Fibroblast of lung (primary cell): ENCODE data around the gene ATCAY. TPM values are rescaled to one million over a fixed set of nuclear protein-coding genes. Genes with fewer than 3 reads are reported as not detected.

Source experiments
- DNase-seq, 2 donors: peaks; one replicate each; pipeline versions ENCODE4 v3.0.0 to v3.0.0-alpha.2; 2010; ENCODE audit warnings: low read depth in 2 of 2
- H2AFZ ChIP-seq: 2 replicates; pipeline ENCODE4 v1.5.1; 2012; ENCODE audit warnings: low read length, control low read depth, inconsistent platforms
- H3K27ac ChIP-seq: 2 replicates; pipeline ENCODE4 v1.5.1; 2011; ENCODE audit warnings: low read length, control low read depth; ENCODE audit not compliant: insufficient read depth
- H3K27me3 ChIP-seq: 2 replicates; pipeline ENCODE4 v1.5.1; 2011; ENCODE audit warnings: mild to moderate bottlenecking, low read length; ENCODE audit not compliant: control insufficient read depth, insufficient read depth
- H3K36me3 ChIP-seq: 2 replicates; pipeline ENCODE4 v1.5.1; 2011; ENCODE audit warnings: low read length; ENCODE audit not compliant: control insufficient read depth, insufficient read depth
- H3K4me1 ChIP-seq: 2 replicates; pipeline ENCODE4 v1.5.1; 2011; ENCODE audit warnings: low read length; ENCODE audit not compliant: control insufficient read depth, insufficient read depth; ENCODE audit errors: extremely low read depth
- H3K4me2 ChIP-seq: 2 replicates; pipeline ENCODE4 v1.5.1; 2011; ENCODE audit warnings: low read length, control low read depth; ENCODE audit not compliant: insufficient read depth; ENCODE audit errors: extremely low read depth
- H3K4me3 ChIP-seq, 4 experiments: fragments of 200-600 bp in 1 of 4; sonication (generic) in 1 of 4; replicated peaks in 1 of 4; 2 replicates each; pipeline ENCODE4 v1.5.1; 2011 to 2016; ENCODE audit warnings: low read length in 4 of 4, low read depth in 3 of 4, mild to moderate bottlenecking in 3 of 4, control low read depth in 2 of 4, inconsistent platforms in 1 of 4, mixed read lengths in 1 of 4; ENCODE audit not compliant: insufficient read depth in 1 of 4; ENCODE audit errors: control extremely low read depth in 1 of 4
- H3K79me2 ChIP-seq: 2 replicates; pipeline ENCODE4 v1.5.1; 2012; ENCODE audit warnings: mild to moderate bottlenecking, low read length, inconsistent platforms; ENCODE audit not compliant: control insufficient read depth, insufficient read depth
- H3K9ac ChIP-seq: 2 replicates; pipeline ENCODE4 v1.5.1; 2011; ENCODE audit warnings: mild to moderate bottlenecking, low read length, control low read depth; ENCODE audit not compliant: insufficient read depth
- H3K9me3 ChIP-seq: 2 replicates; pipeline ENCODE4 v1.5.1; 2012; ENCODE audit warnings: low read depth, low read length; ENCODE audit not compliant: control insufficient read depth, insufficient read depth
- H4K20me1 ChIP-seq: 2 replicates; pipeline ENCODE4 v1.5.1; 2011; ENCODE audit warnings: low read length; ENCODE audit not compliant: control insufficient read depth, insufficient read depth; ENCODE audit errors: extremely low read depth
- EZH2 ChIP-seq: IDR thresholded peaks from 2 replicates; pipeline ENCODE4 v1.5.1; 2012; ENCODE audit warnings: low read length, control low read depth, mild to moderate bottlenecking; ENCODE audit errors: missing control alignments
- polyA plus RNA-seq, 2 donors: library from polyadenylated mRNA; depleted of rRNA in 1 of 2; stranded (reverse) in 1 of 2; unstranded in 1 of 2; fragments of >200 nt; gene quantifications; 2 replicates each; pipeline ENCODE4 v1.2.1, GENCODE V29; 2011 to 2012; ENCODE audit warnings: missing spikeins in 1 of 2
- total RNA-seq: library from RNA; depleted of rRNA; stranded (reverse); fragments of >200 nt; gene quantifications from 2 replicates; pipeline ENCODE4 v1.2.1, GENCODE V29; 2014
- TF ChIP-seq, protein P1 (sequence below), 2 donors: IDR thresholded peaks in 1 of 2; conservative IDR thresholded peaks in 1 of 2; 1 replicate in 1 of 2; 2 replicates in 1 of 2; pipeline ENCODE4 v1.5.1; 2011 to 2012; ENCODE audit warnings: low read length in 2 of 2, control low read depth in 1 of 2, inconsistent platforms in 1 of 2, low read depth in 1 of 2, mild to moderate bottlenecking in 1 of 2

Gene ATCAY
- total and polyA plus RNA-seq, 2 donors (not counting 1 experiment from before 2014, with no cell fraction given) = 0.01 TPM; not detected in 1

DNA sequence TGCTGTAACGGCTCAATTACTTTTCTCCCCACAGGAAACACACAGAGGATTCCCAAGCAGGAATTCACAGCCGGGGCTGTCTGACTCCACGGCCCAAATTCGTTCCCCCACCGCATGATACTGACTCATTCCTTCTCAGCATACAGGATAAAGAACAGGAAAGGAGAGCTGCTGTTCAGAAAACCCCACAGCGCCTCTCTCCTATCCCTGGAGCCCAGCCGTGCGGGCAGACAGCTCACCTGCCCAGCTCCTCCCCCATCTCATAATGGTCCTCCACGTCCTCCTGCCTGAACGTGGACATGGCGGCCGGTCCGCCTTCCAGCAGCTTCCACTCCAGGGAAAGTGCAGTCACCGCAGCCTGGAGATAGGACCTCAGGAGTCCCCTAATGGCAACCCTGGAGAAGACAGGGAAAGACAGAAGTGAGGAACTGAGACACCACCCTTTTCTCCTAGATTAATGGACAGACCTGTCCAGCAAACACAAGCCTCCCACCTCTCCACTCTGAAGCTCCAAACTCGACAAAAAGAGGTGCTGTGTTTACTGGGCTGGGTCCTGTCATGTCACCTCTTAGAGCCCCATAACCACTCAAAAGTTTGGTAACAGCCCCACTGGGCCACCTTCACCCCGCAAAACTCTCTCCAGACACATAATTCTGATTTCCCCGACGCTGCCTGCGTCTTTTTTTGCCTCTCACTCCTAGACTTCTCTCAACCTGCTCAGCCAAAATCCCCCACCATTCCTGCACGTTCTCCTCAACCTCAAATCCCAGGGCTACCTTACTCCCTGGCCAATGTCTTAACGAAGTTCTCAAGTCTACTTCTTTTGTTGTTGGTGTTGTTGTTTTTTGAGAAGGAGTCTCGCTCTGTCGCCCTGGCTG lies 89.2 kb downstream of the ATCAY start:
- TF ChIP-seq, protein P1, sequence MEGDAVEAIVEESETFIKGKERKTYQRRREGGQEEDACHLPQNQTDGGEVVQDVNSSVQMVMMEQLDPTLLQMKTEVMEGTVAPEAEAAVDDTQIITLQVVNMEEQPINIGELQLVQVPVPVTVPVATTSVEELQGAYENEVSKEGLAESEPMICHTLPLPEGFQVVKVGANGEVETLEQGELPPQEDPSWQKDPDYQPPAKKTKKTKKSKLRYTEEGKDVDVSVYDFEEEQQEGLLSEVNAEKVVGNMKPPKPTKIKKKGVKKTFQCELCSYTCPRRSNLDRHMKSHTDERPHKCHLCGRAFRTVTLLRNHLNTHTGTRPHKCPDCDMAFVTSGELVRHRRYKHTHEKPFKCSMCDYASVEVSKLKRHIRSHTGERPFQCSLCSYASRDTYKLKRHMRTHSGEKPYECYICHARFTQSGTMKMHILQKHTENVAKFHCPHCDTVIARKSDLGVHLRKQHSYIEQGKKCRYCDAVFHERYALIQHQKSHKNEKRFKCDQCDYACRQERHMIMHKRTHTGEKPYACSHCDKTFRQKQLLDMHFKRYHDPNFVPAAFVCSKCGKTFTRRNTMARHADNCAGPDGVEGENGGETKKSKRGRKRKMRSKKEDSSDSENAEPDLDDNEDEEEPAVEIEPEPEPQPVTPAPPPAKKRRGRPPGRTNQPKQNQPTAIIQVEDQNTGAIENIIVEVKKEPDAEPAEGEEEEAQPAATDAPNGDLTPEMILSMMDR (conservative IDR thresholded peaks at IDR 0.05 in 1 of 2, IDR thresholded peaks at IDR 0.05 in 1 of 2; ENCODE audit: low read depth in 1 of 2, low read length in 2 of 2) = peak; percentile 22 to 23
- TF ChIP-seq EZH2 = no peak
- DNase-seq = peak; percentile 68 to 91
- Histone ChIP-seq H3K9ac (peak overlapping the region; percentile 96), H4K20me1 (no peaks in the 10 kb centered on the region), H3K36me3 (peaks cover 21% of the 10 kb centered on the region), H3K9me3 (no peaks in the 10 kb centered on the region), H3K79me2 (peaks cover 49% of the 10 kb centered on the region), H3K4me3 (peak overlapping the region; percentile 62 to 92 (median 86)), H3K27me3 (no peaks in the 10 kb centered on the region), H3K27ac (peak overlapping the region; percentile 97), H3K4me2 (peak overlapping the region; percentile 95), H3K4me1 (peaks cover 15% of the 10 kb centered on the region), H2AFZ (no peak overlapping the region)

DNA sequence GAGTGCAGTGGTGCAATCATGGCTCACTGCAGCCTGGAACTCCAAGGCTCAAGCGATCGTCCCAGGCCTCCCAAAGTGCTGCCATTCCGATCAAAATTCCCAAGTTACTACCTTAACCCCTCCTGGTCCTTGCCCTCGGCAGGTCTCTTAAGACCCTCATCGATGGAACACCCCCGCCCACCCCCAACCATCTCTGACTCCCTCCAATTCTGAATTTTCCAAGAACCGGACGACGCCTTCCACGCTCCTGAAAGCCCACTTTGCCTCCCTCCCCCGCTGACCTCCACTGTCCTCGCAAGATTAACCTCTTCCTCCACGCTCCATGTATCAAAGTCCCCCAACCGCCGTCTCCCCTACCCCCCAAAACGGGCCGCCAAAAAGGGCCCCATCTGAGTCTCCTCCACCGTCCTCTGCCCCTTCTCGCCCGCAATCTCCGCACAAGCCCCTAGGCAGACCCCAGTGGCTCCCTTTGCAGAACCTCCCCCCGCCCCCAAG lies 89.9 kb downstream of the ATCAY start:
- no peaks in the 10 kb centered on the region for H4K20me1 ChIP-seq

More for the DNA sequence above, 89.9 kb downstream of the ATCAY start:
- Histone ChIP-seq H2AFZ (no peak overlapping the region), H3K79me2 (peaks cover 45% of the 10 kb centered on the region), H3K9ac (peak overlapping the region; percentile 96), H3K27ac (peak overlapping the region; percentile 97), H3K36me3 (peaks cover 18% of the 10 kb centered on the region), H3K4me2 (peak overlapping the region; percentile 95), H3K4me3 (peak overlapping the region; percentile 62 to 92 (median 86)), H3K27me3 (no peaks in the 10 kb centered on the region), H3K4me1 (peaks cover 15% of the 10 kb centered on the region), H3K9me3 (no peaks in the 10 kb centered on the region)
- no peak for DNase-seq
- TF ChIP-seq, protein P1 (conservative IDR thresholded peaks at IDR 0.05 in 1 of 2, IDR thresholded peaks at IDR 0.05 in 1 of 2; ENCODE audit: low read depth in 1 of 2, low read length in 2 of 2) = no peak
